Measurements from ENCODE around the gene NDUFA5. TPM values are rescaled to one million over a fixed set of nuclear protein-coding genes. Genes with fewer than 3 reads are reported as not detected.

The NDUFA5 gene
- total RNA-seq, 4 donors from 2014 or later, result 29.9 to 78.3 (median 56.8) TPM

- H3K4me1 ChIP-seq, result peaks cover 4 to 43% (median 11%) of the 10 kb centered on the region in 4 donors
- TF ChIP-seq POLR2AphosphoS5 (IDR thresholded peaks at IDR 0.05) (no peak), EP300 (IDR thresholded peaks at IDR 0.05; ENCODE audit: low read depth) (no peak), POLR2A (IDR thresholded peaks at IDR 0.05) (no peak), CTCF (IDR thresholded peaks at IDR 0.05) (no peak)
- in situ Hi-C loops (cut with MboI; ENCODE audit: low pct_ligation_motif_present in 1 of 4, low pct_unique_long_range_greater_than_20kb in 1 of 4, low sequenced_read_pairs in 3 of 4) (loop anchor here in 1 of 4 donors (25.0 kb wide), 1 partner anchor 96 kb away; no protein-coding TSS in a partner anchor), intact Hi-C loops (cut with DNase I; ENCODE audit: low total_unique reads) (no loop called here)
- H3K4me3 ChIP-seq, result peak overlapping the region; percentile 31 to 77 (median 67)
- H3K27ac ChIP-seq, result peak overlapping the region; percentile 88 to 93 (median 88)
- peaks cover 0 to 6% (median 2%) of the 10 kb centered on the region in 4 donors for H3K36me3 ChIP-seq
- H3K9me3 ChIP-seq, result no peaks in the 10 kb centered on the region
- H3K27me3 ChIP-seq, result no peaks in the 10 kb centered on the region
- DNase-seq, result no peak
- 57 to 77% methylated on average over 2 to 4 of the region's 4 CpGs for WGBS, 2 donors (ENCODE audit: low coverage in 1 of 2)
These were observed 764 bp upstream of the NDUFA5 start for GRCh38 chr7:123558289-123558874.

DNA sequence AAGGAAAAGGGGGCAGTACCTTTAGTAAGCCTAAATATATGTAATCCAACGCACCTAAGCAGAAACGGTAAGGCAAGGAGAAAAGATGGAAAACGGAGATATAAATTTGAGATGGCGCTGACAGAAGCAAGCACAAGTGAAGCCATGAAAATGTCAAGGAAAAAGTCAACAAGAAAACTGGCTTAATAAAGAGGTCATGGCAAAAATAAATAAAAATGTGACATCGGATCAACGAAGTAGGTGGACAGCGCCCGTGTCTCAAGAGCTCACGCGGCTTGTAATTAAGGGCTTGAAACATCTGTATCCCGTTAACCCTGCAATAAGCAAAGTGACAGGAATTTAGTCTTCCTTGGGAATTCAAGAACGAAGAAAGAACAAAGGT, 611 bp downstream of the NDUFA5 start:
- intact Hi-C loops (cut with DNase I; ENCODE audit: low total_unique reads) (no loop called here), in situ Hi-C loops (cut with MboI; ENCODE audit: low pct_ligation_motif_present in 1 of 4, low pct_unique_long_range_greater_than_20kb in 1 of 4, low sequenced_read_pairs in 3 of 4) (loop anchor here in 1 of 4 donors (25.0 kb wide), 1 partner anchor 95 kb away; no protein-coding TSS in a partner anchor)
- Histone ChIP-seq H3K4me3 (peak overlapping the region; percentile 64 to 84 (median 74)), H3K27ac (peak overlapping the region; percentile 88 to 93 (median 88)), H3K36me3 (peaks cover 0 to 14% (median 6%) of the 10 kb centered on the region in 4 donors), H3K9me3 (no peaks in the 10 kb centered on the region), H3K4me1 (peaks cover 4 to 45% (median 11%) of the 10 kb centered on the region in 4 donors), H3K27me3 (no peaks in the 10 kb centered on the region)
- TF ChIP-seq EP300 (IDR thresholded peaks at IDR 0.05; ENCODE audit: low read depth) (no peak), POLR2AphosphoS5 (IDR thresholded peaks at IDR 0.05) (no peak), POLR2A (IDR thresholded peaks at IDR 0.05) (no peak), CTCF (IDR thresholded peaks at IDR 0.05) (no peak)
- WGBS, 2 donors (ENCODE audit: low coverage in 1 of 2), result 0 to 2% methylated on average over 7 to 12 of the region's 12 CpGs
- no peak for DNase-seq

DNA sequence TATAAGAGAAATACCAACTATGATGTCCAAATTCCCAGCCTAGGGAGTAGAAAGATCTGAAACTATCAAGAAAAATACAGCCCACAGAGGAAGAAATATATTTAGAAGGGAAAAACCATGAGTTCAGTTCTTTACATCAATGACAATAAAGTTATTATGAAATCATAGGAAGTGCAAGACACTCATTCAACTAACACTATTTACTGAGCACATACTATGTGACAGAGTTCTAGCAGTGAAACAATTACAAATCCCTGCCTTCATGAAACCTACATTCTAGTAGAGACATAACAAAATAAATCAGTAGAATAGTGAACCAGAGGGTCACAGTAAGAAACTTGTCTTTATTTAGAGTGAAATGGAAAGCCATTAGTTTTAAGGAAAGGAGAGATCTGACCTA, 2.1 kb downstream of the NDUFA5 start:
- Histone ChIP-seq H3K9me3 (no peaks in the 10 kb centered on the region), H3K4me1 (peaks cover 4 to 45% (median 11%) of the 10 kb centered on the region in 4 donors), H3K36me3 (peaks cover 0 to 14% (median 6%) of the 10 kb centered on the region in 4 donors), H3K4me3 (no peak overlapping the region), H3K27me3 (no peaks in the 10 kb centered on the region), H3K27ac (no peak overlapping the region)
- no peak for DNase-seq
- TF ChIP-seq POLR2AphosphoS5 (IDR thresholded peaks at IDR 0.05) (no peak), CTCF (IDR thresholded peaks at IDR 0.05) (no peak), EP300 (IDR thresholded peaks at IDR 0.05; ENCODE audit: low read depth) (no peak), POLR2A (IDR thresholded peaks at IDR 0.05) (no peak)
- intact Hi-C loops (cut with DNase I; ENCODE audit: low total_unique reads), result no loop called here
- in situ Hi-C loops (cut with MboI; ENCODE audit: low pct_ligation_motif_present in 1 of 4, low pct_unique_long_range_greater_than_20kb in 1 of 4, low sequenced_read_pairs in 3 of 4), result loop anchor here in 1 of 4 donors (25.0 kb wide), 1 partner anchor 93 kb away; no protein-coding TSS in a partner anchor

DNA sequence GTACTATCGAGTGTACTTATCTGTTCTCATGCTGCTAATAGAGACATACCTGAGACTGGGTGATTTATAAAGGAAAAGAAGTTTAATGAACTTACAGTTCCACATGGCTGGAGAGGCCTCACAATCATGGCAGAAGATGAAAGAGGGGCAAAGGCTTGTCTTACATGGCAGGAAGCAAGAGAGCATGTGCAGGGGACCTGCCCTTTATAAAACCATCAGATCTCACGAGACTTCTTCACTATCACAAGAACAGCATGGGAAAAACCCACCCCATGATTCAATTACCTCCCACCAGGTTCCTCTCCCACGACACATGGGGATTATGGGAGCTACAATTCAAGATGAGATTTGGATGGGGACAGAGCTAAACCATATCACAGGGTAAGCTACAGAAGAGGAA, 4.5 kb downstream of the NDUFA5 start:
- H3K27ac ChIP-seq, result no peak overlapping the region
- DNase-seq, result no peak
- WGBS, 2 donors (ENCODE audit: low coverage in 1 of 2), result 89 to 100% methylated on average over 1 to 3 of the region's 3 CpGs
- no peaks in the 10 kb centered on the region for H3K9me3 ChIP-seq
- TF ChIP-seq POLR2A (IDR thresholded peaks at IDR 0.05) (no peak), CTCF (IDR thresholded peaks at IDR 0.05) (no peak), EP300 (IDR thresholded peaks at IDR 0.05; ENCODE audit: low read depth) (no peak), POLR2AphosphoS5 (IDR thresholded peaks at IDR 0.05) (no peak)
- no peaks in the 10 kb centered on the region for H3K27me3 ChIP-seq
- H3K36me3 ChIP-seq, result peaks cover 0 to 25% (median 11%) of the 10 kb centered on the region in 4 donors
- no peak overlapping the region for H3K4me3 ChIP-seq
- peaks cover 4 to 39% (median 11%) of the 10 kb centered on the region in 4 donors for H3K4me1 ChIP-seq
- in situ Hi-C loops (cut with MboI; ENCODE audit: low pct_ligation_motif_present in 1 of 4, low pct_unique_long_range_greater_than_20kb in 1 of 4, low sequenced_read_pairs in 3 of 4), result loop anchor here in 1 of 4 donors (25.0 kb wide), 1 partner anchor 91 kb away; no protein-coding TSS in a partner anchor
- intact Hi-C loops (cut with DNase I; ENCODE audit: low total_unique reads), result no loop called here
